HG03469 (cell line): Measurements from ENCODE around the gene TEDC2.
"Not testable (repeated sequence)": the region's sequence is repeated elsewhere in the genome, so short reads cannot be mapped to it uniquely, and the experiment has no call there.

Source experiments
- ATAC-seq: cut with Tn5 transposase; IDR thresholded peaks from one replicate; pipeline ENCODE4 v1.9.1; 2021; ENCODE audit warnings: mild to moderate bottlenecking, moderate library complexity, moderate number of reproducible peaks; ENCODE audit not compliant: unreplicated experiment

Gene TEDC2, protein sequence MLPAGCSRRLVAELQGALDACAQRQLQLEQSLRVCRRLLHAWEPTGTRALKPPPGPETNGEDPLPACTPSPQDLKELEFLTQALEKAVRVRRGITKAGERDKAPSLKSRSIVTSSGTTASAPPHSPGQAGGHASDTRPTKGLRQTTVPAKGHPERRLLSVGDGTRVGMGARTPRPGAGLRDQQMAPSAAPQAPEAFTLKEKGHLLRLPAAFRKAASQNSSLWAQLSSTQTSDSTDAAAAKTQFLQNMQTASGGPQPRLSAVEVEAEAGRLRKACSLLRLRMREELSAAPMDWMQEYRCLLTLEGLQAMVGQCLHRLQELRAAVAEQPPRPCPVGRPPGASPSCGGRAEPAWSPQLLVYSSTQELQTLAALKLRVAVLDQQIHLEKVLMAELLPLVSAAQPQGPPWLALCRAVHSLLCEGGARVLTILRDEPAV

DNA sequence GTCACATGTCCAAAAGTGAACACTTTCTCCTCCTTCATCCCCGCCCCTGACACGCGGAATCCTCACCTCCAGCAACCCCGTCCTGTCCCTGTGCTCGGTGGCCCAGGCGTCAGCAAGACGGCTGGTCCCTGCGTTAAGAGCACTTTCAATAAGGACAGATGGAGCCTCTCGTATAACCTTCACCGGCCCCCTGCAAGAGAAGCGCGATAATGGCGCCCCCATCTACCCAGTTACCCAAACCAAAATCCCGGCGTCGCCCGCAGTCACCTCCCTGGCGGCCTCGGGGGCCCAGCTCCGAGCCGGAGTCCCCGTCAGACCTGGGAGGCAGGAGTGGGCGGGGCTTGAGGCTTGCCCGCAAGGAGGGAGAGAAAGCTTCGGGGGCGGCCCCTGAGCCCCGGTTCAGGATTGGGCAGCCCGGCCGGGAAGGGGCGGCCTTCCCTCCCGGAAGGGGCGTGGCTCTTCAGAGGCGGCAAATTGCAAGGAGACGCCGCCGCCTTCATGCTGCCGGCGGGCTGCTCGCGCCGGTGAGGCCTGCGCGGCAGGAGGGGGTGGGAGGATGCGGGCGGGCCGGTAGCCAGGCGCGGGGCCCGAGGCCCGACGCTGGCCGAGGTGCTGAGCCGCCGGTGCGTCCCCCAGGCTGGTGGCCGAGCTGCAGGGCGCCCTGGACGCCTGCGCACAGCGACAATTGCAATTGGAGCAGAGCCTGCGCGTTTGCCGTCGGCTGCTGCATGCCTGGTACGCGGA is at the start of gene TEDC2:
Gene TEDC2 (plus strand): TSS at position 463 of the 744 bp plus-strand sequence. CDS start 36 bp downstream, at position 499.
- peak; percentile 68 for ATAC-seq

DNA sequence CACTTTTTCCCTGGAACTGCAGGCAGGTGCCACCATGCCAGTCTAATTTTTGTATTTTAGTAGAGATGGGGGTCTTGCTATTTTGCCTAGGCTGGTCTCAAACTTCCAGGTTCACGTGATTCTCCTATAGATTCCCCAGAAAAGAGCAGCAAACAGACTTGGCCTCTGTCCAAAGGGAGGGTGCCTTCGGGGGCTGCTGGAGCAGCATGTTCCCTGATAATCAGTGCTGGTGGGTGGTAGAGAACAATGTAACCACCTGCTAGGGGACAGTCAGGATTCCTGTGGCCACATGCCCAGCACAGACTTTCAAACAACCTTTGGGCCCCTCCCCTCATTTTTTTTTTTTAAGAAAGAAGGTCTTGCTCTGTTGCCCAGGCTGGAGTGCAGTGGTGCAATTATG is 44.8 kb upstream of the TEDC2 start:
- ATAC-seq: no peak

DNA sequence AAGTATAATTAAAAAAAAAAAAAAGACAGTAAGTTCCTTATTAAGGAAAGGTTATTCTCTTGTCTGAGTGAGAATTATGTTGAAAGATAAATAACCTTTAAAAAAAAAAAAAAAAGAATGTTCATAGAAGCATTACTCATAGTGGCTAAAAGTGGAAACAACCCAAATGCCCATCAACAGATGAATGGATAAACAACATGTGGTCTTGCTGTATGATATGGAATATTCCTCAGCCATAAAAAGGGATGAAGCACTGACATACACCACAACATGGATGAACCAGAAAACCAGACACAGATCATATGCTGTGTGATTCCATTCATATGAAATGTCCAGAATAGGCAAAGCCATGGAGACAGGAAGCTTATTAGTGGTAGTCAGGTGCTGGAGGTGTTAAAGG is 39.9 kb upstream of the TEDC2 start:
- no peak for ATAC-seq

DNA sequence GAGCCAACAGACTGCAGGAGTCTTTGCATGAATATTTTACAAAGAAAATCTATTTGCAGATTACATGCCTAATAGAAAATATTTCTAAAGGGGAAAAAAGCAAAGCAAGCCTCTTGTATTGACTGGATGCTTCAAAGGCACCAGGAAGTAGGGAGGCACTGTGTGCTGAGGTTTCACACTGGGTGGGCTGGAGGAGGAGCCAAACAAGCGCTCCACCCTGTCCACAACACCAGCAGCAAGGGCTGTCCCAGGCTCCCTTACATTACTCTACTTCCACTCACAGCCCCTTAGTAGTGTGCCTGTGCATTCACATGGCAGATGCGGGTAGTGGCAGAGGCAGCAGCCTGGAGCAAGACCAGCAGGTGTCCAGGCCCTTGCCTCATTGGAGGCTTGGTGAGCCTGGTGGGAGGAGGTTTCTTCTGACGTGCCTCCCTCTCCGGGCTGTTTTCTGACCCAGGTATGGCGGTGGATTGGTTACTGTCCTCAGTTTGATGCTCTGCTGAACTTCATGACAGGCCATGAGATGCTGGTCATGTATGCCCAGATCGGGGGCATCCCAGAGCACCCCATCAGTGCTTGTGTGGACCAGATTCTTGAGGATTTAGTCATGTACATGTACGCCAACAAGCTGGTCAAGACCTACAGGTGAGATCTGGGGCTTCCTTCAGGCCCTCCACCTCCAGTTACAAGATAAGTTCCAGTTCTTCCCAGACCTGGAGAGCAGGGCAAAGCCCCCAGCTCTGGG is 37.6 kb upstream of the TEDC2 start:
- no peak for ATAC-seq

DNA sequence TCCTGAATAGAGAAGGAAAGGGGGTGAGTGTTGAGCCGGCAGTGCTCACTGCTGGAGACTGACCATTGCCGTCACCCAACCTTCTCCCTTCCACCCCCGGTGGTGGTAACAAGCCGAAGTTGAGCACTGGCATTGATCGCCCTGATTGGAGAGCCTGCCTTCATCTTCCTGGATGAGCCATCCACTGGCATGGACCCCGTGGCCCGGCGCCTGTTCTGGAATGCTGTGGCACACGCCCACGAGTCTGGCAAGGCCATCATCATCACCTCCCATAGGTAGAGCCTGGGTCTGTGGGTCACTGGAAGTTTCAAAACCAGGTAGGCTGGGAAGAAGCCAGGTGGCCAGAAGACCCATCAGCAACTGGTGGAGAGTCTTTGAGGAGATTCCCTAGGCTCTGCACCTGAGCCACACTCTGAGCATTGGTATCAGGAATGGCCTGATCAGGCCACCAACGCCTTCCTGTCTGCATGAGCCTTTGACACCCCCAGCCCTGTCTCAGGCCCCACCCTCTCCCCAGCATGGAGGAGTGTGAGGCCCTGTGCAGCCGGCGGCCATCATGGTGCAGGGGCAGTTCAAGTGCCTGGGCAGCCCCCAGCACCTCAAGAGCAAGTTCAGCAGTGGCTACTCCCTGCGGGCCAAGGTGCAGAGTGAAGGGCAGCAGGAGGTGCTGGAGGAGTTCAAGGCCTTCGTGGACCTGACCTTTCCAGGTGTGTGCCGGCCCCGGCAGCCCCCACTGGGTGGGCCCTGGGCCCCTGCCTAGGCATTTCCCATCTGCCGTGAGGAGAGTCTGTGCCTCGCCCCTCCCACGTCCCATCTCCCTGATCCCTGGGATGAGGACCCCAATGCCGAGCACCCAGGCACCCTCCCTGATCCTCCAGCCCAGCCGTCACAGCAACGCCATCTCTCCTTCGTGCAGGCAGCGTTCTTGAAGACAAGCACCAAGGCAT is 35.6 kb upstream of the TEDC2 start:
- ATAC-seq: no peak

DNA sequence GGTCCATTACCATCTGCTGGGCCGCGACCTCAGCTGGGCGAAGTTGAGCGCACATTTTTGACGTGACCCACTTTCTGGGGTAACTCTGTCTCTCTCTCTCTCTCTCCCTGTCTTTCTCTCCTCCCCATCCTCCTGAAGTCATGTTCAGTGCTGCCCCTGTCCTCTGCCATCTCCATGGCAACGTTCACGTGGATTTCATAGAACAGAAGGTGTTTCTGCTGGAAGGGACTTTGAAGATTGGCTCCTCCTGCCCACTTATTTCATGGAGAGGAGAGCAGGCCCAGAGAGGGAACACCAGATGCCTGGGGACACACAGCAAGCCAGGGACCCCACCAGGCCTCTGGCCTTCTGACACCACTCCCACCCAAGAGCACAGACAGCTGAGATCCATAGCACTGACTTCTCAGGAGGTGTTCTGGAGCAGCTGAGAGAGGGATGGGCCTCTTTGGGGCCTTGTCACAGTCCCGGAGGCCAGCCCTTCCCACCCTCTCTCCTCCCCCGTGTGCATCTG is 34.8 kb upstream of the TEDC2 start:
- ATAC-seq: no peak

DNA sequence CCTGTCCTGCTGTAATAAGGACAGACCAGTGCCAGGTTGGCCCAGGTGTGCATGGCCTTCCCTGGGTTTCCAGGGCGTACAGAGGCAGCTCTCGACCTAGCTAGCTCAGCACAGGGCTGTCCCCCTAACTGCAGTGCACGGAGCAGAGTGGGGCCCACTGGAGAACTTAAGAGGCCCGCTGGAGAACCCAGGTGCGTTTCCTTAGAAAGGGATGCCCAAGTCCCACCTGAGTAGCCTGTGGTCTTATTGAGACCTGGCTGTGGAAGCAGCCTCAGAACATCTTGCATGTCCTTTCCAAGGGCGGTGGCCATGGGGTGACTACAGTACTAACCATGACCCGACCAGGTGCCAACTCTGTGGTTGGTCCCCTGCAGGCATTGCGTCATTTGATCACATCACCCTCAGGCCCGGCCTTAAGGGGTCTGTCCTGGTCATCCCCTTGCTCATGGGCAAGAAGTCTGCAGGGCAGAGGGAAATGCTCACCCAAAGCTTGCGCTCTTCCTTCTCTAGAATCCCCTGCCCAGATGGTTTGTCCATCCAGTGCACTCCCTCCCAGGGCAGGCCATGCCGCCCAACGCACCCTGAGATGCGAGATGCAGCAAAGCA is 34.0 kb upstream of the TEDC2 start:
- ATAC-seq: no peak

DNA sequence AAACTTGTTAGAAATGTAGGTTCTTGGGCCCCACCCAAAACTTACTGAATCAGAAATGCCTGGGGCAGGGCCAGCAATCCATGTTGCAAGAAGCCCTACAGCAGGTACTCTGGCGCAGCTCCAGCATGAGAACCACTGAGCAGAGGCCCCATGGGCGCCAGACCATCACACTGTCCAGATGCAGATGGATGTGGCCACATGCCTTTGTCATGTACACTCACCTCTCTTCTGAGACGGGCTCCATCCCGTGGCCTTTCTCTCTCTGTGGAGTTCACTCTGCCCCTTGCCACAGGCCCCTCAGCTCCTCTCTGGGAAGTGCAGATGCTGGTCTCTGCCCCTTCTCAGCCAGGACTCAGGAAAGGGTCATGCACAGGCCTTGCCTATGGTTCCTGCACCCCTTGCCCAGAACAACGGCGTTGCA is 33.0 kb upstream of the TEDC2 start:
- no peak for ATAC-seq

DNA sequence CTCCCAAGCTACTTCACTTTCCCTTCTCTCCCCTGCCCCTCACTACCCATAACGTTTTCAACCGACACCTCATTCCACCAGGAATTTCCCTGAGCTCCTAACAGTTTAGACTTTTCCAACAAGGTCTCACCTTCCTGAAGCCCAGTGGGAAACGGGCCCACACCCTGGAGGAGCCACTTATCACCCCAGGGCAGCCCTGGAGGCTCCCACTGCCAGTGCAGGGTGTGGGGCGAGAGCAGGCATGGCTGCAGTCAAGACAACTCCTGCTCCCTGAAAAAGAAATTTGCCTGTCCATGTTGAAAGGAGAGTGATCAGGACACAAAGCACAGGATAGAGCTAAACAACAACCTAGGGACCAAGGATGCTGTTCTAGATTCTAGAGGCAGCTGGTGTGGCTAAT is 32.4 kb upstream of the TEDC2 start:
- no peak for ATAC-seq

DNA sequence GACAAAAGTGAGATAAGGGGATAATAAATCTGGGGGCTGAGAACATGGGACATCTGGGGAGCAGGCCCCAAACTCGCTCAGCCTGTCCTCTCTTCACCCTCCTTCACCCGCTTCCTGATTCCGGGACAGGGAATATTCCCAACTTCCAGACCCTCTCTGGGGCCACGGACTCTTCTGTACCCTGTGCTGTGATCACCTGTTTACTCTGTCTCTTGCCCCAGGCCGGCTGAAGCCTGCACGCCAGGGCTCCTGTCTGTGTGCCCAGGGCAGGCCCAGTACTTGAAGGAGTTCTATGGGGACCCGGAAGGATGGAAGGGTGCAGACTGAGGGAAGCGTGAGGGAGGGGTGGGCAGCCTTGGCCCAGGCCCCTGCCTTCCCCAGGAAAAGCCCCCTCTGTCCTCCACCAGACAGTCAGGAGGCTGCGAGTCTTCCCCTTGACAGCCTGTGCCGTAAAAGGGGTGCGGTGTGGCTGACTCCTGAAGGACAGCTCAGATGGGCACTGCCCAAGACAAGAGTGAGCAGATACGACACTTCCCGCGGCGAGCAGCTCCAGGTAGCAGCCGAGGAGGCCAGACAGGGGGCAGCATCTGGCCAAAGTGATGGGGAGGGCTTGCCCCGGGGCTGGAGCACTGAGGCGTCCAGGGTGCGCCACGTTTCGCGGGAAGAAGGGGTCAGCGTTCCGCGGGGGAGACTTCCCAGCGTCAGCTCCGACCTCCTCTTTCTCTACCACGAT is 31.7 kb upstream of the TEDC2 start:
- peak; percentile 3 for ATAC-seq

DNA sequence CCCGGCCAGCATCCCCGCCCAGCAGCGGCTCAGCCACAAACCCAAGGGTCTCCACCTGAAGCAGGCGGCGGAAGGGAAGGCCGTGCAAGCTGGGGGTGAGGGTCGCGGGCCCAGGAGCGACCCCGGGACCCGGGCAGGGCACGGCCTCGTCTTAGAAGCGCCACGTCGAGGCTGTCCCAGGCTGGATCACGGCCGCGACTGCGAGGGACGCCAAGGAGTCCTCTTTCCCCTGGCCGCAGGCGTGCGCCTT is 31.2 kb upstream of the TEDC2 start:
- ATAC-seq: no peak

DNA sequence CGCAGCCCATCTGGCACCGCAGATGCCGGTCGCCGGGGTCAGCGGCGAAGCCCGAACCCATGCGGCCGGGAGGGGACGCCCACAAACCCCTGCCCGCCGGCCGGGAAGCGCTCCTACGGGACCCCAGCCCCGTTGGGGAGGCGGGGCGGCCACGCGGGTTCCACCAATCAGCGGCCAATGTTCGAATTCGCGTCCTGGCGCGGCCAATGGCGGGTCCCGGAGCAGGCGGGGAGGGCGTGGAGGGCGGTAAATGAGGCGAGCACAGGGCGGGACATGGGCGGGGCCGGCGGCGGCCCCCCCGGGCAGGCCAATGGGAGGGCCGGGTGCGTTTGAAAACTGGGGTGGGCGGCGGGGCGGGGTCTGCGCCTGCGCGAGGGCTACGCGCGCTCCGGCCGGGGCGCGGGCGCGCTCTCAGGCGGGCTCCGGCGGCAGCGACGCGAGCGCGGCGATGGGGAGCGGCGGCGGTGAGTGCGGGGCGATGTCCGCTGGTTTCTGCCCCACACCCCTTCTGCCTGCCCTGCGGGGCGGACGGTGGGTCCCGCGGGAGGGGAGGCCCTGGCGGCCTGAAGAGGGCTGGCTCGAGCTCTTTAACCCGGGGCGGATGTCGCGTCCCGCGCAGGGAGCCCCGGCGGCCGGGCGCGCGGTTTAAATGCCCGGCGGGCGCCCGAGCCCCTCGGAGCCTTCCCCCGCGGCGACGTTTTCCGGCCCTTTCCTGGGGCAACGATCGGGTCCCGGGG is 30.7 kb upstream of the TEDC2 start, which contains the start of gene CCNF:
Gene CCNF (plus strand): TSS at position 414 of the 737 bp plus-strand sequence. CDS start 35 bp downstream, at position 449.
- peak; percentile 57 for ATAC-seq

DNA sequence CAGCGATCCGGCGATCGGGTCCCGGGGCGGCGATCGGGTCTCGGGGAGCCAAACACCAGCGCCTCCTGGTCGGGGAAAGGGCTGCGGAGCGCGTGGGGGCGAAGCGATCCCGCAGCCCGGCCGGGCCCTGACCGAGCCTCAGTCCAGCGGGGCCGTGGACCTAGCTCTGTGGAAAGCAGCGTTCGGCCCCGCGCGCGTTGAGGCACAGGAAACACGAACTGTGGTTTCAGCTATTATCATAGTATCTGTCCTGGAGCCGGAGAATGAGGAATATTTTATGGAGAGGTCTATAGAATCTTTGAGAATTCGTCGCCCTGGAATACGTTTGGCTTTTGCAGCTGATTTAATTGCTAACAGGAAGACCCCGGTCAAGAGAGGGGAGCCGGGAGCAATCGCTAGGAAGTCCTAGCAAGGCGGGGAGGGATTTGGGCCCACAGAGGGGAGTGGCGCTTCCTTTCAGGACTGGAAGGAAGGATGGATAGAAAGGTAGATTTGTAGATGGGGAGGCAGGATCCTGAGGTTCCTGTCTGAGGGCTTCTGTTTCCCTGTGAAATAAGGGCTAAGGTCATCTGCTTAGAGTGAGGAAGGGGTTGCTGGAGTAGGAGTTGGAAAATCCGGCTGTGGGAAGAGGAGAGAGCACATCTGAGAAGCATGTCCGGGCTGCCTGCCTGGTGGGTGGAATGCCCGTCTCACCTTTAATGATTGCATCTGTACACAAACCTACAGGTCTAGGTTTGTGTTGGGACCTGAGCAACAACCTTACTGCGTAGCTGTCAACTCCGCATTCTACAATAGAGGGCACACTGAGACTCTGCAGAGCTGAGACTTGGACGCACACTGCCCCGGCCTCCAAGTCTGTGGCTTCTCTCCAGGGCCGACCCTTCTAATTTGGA is 29.9 kb upstream of the TEDC2 start:
- ATAC-seq: no peak

DNA sequence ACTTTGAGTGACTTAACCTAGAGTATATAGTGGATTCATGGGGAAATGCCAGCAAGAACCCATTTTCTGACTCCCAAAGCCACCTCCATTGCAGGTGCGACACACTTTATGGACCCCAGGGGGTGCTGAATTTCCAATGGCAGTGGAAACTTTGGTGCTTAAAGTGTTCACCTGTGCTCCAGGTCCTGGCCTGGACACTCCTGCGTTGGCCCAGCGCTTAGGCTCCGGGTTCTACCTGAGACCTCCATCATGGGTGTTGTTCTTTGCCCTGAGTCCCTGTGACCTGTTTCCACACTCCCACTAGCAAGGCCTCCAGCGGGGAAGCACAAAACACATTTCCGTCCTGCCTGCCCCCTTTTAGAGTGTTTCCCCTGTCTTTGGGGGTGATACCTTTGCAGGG is 27.6 kb upstream of the TEDC2 start:
- no peak for ATAC-seq

DNA sequence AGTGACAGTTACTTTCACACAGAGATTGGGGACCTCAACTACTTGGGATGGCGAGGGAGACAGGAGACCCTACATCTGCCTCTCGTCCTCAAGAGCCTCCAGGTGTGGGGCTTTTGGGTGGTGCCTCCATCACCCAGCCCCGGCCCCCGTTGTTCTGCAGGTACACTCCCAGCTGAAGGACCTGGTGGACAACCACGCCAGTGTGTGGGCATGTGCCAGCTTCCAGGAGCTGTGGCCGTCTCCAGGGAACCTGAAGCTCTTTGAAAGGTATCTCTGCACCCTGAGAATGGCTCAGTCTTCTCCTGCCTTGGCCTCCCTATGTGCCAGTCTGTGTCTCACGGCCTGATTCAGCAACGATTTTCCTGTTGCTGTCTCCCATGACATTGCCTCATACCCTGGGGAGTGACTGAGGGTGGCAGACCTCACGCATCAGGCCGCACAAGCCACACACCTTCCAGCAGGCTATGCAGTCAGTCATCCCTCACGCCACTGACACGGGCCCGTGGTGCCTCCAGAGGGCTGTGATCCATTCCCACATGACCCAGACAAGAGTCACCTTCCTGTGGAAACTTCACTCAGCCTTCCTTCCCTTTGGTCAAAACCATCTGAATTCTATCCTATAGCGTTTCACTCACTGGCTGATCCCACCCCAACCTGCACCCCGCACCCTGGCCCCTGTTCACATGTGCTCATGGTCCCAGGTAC is 27.0 kb upstream of the TEDC2 start:
- ATAC-seq: no peak

DNA sequence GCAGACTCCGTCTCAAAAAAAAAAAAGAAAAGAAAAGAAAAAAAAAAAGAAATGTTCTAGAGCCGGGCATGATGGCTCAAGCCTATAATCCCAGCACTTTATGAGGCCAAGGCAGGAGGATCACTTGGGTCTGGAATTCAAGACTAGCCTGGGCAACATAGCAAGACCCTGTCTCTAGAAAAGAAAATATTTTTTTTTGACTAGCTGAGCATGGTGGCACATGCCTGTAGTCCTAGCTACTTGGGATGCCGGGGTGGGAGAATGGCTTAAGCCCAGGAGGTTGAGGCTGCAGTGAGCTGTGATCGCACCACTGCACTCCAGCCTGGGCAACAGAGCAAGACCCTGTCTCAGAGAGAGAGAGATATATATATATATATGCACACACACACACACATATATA is 24.7 kb upstream of the TEDC2 start:
- ATAC-seq: not testable (repeated sequence)

DNA sequence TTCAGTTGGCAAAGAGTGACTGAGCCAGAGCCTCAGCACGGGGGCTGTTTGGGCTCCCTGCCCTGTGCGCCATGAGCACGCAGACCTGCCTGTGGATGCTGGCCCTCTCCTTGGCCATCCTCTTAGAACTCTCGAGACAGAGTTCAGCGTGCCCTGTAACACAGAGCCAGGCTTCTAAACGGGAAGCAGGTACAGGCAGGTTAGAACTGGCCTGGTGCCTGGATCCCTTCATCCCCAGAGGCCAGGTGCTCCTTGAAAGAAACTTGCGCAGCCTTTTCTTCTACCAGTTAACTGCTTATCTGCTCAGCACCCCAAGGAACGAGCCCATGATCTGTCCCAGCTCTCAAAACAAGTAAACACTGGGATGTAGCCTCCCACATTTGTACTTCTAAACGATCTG is 23.8 kb upstream of the TEDC2 start:
- no peak for ATAC-seq
